Muscle layer of colon (tissue), 2 donors: ENCODE data around the gene COL9A2.
A peak's percentile ranks its signal among the peaks of the same experiment; 100 is the strongest.

Experiments
- H3K27ac ChIP-seq: one replicate; pipeline ENCODE4 v1.7.0; 2013; ENCODE audit warnings: low read depth, mild to moderate bottlenecking, low read length, moderate library complexity
- H3K27me3 ChIP-seq, 2 donors: one replicate each; pipeline ENCODE4 v1.7.0; 2013; ENCODE audit warnings: low read length in 2 of 2, mild to moderate bottlenecking in 2 of 2; ENCODE audit not compliant: insufficient read depth in 2 of 2, control insufficient read depth in 1 of 2
- H3K36me3 ChIP-seq: one replicate; pipeline ENCODE4 v1.7.0; 2013; ENCODE audit warnings: mild to moderate bottlenecking, low read length; ENCODE audit not compliant: insufficient read depth
- H3K4me1 ChIP-seq: one replicate; pipeline ENCODE4 v1.7.0; 2013; ENCODE audit warnings: mild to moderate bottlenecking, low read length; ENCODE audit not compliant: insufficient read depth
- H3K4me3 ChIP-seq, 2 donors: one replicate each; pipeline ENCODE4 v1.7.0; 2013; ENCODE audit warnings: low read length in 2 of 2, low read depth in 1 of 2, mild to moderate bottlenecking in 1 of 2, moderate library complexity in 1 of 2
- H3K9ac ChIP-seq: one replicate; pipeline ENCODE4 v1.7.0; 2013; ENCODE audit warnings: low read length
- H3K9me3 ChIP-seq: one replicate; pipeline ENCODE4 v1.7.0; 2013; ENCODE audit warnings: mild to moderate bottlenecking, low read length
- donor health status: abdominal sarcoma.
- donor health status: Adenocarcinoma of cecum.

COL9A2 gene

DNA sequence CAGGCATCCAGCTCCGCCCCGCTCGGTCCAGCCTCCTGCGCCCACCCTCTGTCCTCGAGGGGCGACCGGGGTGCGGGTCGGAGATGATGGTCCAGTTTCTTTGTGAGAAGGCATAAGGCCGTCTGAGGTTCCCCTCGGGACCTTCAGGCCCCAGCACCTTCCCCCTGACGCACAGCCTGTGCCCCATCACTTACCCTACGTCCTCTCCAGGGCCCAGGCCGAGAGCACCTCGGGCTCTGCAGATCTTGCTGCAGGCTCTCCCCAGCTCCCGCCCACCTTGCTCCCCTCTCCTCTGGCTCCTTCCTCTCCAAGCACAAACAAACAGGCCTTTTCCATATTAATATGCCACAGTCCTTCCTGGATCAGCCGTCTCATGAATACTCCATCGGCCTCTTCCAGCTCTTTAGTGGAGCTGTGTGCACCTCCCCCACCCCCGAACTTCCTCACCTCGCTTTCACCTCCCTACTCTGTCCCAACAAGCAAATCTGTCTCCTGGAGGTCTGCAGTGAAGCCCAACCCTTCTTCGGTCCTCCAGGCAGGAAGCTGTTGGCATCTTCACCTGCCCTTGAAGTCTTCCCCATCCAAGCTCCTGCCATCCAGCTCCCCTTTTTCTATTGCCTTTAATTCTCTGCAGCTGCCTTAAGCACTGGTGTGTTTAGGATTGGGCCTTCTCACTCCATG, 448 bp upstream of the COL9A2 start:
- Histone ChIP-seq H3K9ac (no peak overlapping the region), H3K4me3 (peak overlapping the region in 1 of 2 donors; percentile 54), H3K36me3 (no peaks in the 10 kb centered on the region), H3K9me3 (no peaks in the 10 kb centered on the region), H3K27me3 (peaks cover 13 to 24% of the 10 kb centered on the region in 2 donors), H3K4me1 (peaks cover 4% of the 10 kb centered on the region), H3K27ac (no peak overlapping the region)

- no peaks in the 10 kb centered on the region for H3K36me3 ChIP-seq
- H3K4me1 ChIP-seq = peaks cover 4% of the 10 kb centered on the region
- peak overlapping the region; percentile 52 for H3K27ac ChIP-seq
- no peaks in the 10 kb centered on the region for H3K9me3 ChIP-seq
- H3K27me3 ChIP-seq = peaks cover 13 to 24% of the 10 kb centered on the region in 2 donors
- peak overlapping the region; percentile 54 for H3K4me3 ChIP-seq
- no peak overlapping the region for H3K9ac ChIP-seq
Measured at GRCh38 chr1:40315795-40316594, 1.1 kb downstream of the COL9A2 start.

- no peak overlapping the region for H3K9ac ChIP-seq
- peaks cover 13 to 24% of the 10 kb centered on the region in 2 donors for H3K27me3 ChIP-seq
- peak overlapping the region; percentile 52 for H3K27ac ChIP-seq
Measured at GRCh38 chr1:40315239-40315794, 1.8 kb downstream of the COL9A2 start.

GRCh38 chr1:40314721-40315238, 2.3 kb downstream of the COL9A2 start:
- Histone ChIP-seq H3K27ac (no peak overlapping the region), H3K27me3 (peaks cover 13 to 24% of the 10 kb centered on the region in 2 donors), H3K36me3 (no peaks in the 10 kb centered on the region), H3K4me3 (peak overlapping the region; percentile 54), H3K9me3 (no peaks in the 10 kb centered on the region), H3K9ac (no peak overlapping the region), H3K4me1 (peaks cover 4% of the 10 kb centered on the region)

More at GRCh38 chr1:40315239-40315794, 1.8 kb downstream of the COL9A2 start:
- peak overlapping the region; percentile 54 for H3K4me3 ChIP-seq
- H3K9me3 ChIP-seq = no peaks in the 10 kb centered on the region
- H3K4me1 ChIP-seq = peaks cover 4% of the 10 kb centered on the region
- H3K36me3 ChIP-seq = no peaks in the 10 kb centered on the region

DNA sequence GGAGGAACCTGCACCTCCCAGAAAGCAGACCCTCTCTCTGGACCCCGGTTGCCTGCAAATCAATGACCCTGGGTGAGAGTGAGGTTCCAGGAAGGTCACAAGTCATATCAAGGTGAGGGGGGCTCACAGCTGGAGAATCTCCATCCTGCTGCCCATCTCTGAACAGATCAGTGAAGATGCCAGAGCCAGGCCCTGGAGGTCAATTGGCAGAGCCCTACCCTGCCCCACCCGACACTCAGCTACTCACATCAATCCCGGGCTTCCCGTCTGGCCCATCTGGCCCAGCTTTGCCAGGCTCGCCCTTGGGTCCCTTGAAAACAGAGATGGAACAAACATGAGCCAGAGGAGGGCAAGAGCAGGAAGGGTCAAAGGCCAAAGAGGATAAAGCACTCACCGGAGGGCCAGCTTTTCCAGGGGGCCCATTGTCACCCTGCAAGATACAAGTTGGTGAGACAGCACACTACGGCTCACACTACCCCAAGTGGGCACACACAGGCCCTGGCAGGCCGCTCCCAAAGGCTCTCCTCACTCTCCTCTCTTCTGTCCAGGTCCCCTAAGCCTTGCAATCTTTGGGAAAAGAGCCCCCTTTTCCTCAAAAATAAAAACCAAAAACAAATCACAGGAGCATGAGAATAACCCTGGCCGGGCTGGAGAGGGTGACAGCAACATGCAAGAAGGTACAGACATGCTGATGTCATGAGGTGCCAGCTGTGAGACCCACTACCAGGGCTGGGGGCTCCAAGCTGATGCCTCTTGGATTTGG, 2.9 kb downstream of the COL9A2 start:
- peak overlapping the region in 1 of 2 donors; percentile 54 for H3K4me3 ChIP-seq
- peaks cover 13 to 24% of the 10 kb centered on the region in 2 donors for H3K27me3 ChIP-seq
- no peaks in the 10 kb centered on the region for H3K9me3 ChIP-seq
- H3K4me1 ChIP-seq = peaks cover 4% of the 10 kb centered on the region
- no peak overlapping the region for H3K27ac ChIP-seq
- no peak overlapping the region for H3K9ac ChIP-seq
- no peaks in the 10 kb centered on the region for H3K36me3 ChIP-seq

DNA sequence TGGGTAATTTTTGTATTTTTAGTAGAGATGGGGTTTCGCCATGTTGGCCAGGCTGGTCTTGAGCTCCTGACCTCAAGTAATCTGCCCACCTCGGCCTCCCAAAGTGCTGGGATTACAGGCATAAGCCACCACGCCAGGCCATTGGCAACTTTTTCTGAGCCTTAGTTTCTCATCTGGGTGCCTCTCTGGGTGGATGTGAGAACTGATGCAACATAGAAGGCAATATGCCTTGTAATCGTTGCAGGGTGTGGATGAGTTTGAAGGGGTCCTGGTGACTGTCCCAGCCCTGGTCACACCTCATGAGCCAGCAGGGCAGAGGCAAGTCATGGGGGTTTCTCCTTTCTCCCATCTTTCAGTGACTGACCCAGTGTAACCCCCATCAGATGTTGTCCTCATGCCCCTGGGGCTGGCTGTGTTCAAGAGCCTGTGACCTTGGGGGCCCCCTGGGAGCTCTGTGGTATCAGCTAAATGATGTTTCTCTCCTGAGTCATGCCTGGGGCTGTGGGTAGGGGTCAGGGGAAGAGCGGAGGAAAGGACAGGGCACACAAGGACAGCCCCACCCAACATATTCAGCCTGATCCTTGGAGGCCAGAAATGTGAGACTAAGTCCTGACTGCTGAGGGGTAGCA, 3.6 kb downstream of the COL9A2 start:
- Histone ChIP-seq H3K27me3 (peaks cover 13 to 24% of the 10 kb centered on the region in 2 donors), H3K9me3 (no peaks in the 10 kb centered on the region), H3K27ac (no peak overlapping the region), H3K36me3 (no peaks in the 10 kb centered on the region), H3K9ac (no peak overlapping the region), H3K4me1 (peaks cover 4% of the 10 kb centered on the region), H3K4me3 (no peak overlapping the region)

GRCh38 chr1:40312238-40313205, 4.6 kb downstream of the COL9A2 start:
- peaks cover 8 to 20% of the 10 kb centered on the region in 2 donors for H3K27me3 ChIP-seq
- H3K27ac ChIP-seq = no peak overlapping the region
- H3K36me3 ChIP-seq = no peaks in the 10 kb centered on the region
- no peak overlapping the region for H3K4me3 ChIP-seq
- H3K9me3 ChIP-seq = no peaks in the 10 kb centered on the region
- peaks cover 4% of the 10 kb centered on the region for H3K4me1 ChIP-seq
- no peak overlapping the region for H3K9ac ChIP-seq

DNA sequence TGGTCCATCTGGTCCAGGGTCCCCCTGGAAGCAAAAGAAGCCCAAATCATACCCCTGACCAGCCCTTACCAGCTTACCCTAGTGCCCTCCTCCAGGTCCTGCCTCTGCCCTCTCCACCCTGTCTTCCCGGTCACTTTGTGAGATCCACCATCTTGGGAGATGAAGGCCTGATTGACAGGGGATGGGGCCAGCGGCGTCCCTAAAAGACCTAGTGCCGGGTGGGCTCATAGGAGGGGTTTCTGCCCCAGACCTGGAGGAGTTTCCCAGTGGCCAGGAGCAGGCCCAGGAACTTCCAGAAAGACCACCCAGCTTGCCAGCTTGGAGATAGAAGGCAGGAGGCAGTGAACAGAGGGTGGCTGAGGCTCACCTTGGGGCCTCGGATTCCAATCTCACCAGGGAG, 5.4 kb downstream of the COL9A2 start:
- H3K27me3 ChIP-seq = peaks cover 6 to 12% of the 10 kb centered on the region in 2 donors
- H3K27ac ChIP-seq = no peak overlapping the region
- no peak overlapping the region for H3K9ac ChIP-seq
- H3K4me3 ChIP-seq = no peak overlapping the region
- H3K36me3 ChIP-seq = no peaks in the 10 kb centered on the region
- no peaks in the 10 kb centered on the region for H3K9me3 ChIP-seq
- peaks cover 4% of the 10 kb centered on the region for H3K4me1 ChIP-seq

DNA sequence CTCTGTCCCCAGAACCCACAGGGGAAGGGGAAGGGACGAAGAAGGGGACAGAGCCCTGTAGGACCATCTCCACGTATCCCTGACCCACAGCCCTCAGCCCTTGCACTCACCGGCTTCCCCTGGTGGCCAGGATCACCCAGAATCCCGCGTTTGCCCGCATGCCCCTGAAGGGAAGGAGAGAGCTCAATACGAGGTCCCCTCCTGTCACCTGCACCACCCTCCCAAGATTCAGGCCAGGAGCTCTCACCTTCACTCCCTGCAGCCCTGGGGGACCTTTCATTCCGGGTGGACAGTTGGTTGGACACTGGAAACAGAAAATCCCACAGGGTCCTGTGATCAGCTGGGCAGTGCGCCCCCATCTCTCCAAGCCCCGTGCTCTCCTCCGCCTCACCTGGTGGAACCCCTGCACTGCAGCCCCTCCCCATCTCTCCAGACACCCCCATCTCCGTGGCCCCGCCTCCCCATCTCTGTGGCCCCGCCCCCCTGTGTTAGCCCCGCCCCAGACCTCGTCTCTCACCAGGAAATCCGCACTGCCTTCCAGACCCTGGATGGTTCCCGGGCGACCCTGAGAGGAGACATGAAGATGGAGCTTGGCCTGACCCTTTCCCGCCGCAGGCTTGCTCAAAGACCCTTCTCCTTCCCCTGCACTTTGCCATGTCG, 6.0 kb downstream of the COL9A2 start:
- Histone ChIP-seq H3K36me3 (no peaks in the 10 kb centered on the region), H3K9me3 (no peaks in the 10 kb centered on the region), H3K4me3 (no peak overlapping the region), H3K9ac (no peak overlapping the region), H3K27me3 (peaks cover 2 to 6% of the 10 kb centered on the region in 2 donors), H3K27ac (no peak overlapping the region), H3K4me1 (peaks cover 4% of the 10 kb centered on the region)
